ENCODE measurements around the gene C19orf25.

GRCh38 chr19:1445932-1446712 is 32.9 kb downstream of the C19orf25 start:
- no peak for TF ChIP-seq GATA3 (IDR thresholded peaks at IDR 0.05; ENCODE audit: low read depth, low read length)
- TF ChIP-seq GATA2 (IDR thresholded peaks at IDR 0.05; ENCODE audit: low read depth, low read length), result no peak
